Caco-2 (cell line): Measurements from ENCODE around the gene CCDC191. TPM values are rescaled to one million over a fixed set of nuclear protein-coding genes. Genes with fewer than 3 reads are reported as not detected.

Experiments used
- BruUV-seq: library from RNA; stranded (reverse); fragments of 400-500 nt; replicated peaks from 2 replicates; lab custom pipeline; 2021; lab: Mats Ljungman, UMichigan
- CTCF ChIA-PET: fragments of 300-600 bp; sonication (Branson Sonifier 250); formaldehyde crosslinking; loops from one replicate; lab custom pipeline; 2022; ENCODE audit warnings: antibody characterized with exemption; lab: Charles Lee
- POLR2A ChIA-PET: fragments of 300-600 bp; sonication (Branson Sonifier 250); formaldehyde crosslinking; loops from one replicate; lab custom pipeline; 2022; ENCODE audit warnings: antibody characterized with exemption; lab: Charles Lee
- DNase-seq, 2 experiments: peaks; one replicate each; pipeline versions ENCODE4 v3.0.0 to v3.0.0-alpha.2; 2020 to 2022
- H3K27me3 ChIP-seq: replicated peaks from 2 replicates; pipeline ENCODE4 v1.6.0; 2011; ENCODE audit warnings: low read length; ENCODE audit not compliant: control insufficient read depth, insufficient read depth
- H3K36me3 ChIP-seq: 2 replicates; pipeline ENCODE4 v1.5.1; 2011; ENCODE audit warnings: low read length; ENCODE audit not compliant: control insufficient read depth, insufficient read depth
- H3K4me1 ChIP-seq: fragments of 250-450 bp; sonication (Bioruptor Pico); 2 replicates; pipeline ENCODE4 v1.5.1; 2020; ENCODE audit warnings: mild to moderate bottlenecking
- H3K4me3 ChIP-seq: 2 replicates; pipeline ENCODE4 v1.5.1; 2011; ENCODE audit warnings: low read depth, mild to moderate bottlenecking, control low read depth, low read length
- H3K9me3 ChIP-seq: fragments of 250-450 bp; sonication (Bioruptor Pico); 2 replicates; pipeline ENCODE4 v1.5.1; 2020; ENCODE audit warnings: mild to moderate bottlenecking, moderate library complexity
- H3K27ac Mint-ChIP-seq: one replicate; pipeline ENCODE4 v1.8.0; 2022; ENCODE audit warnings: mixed read lengths; ENCODE audit not compliant: unreplicated experiment
- H3K27me3 Mint-ChIP-seq: one replicate; pipeline ENCODE4 v1.8.0; 2022; ENCODE audit warnings: mixed read lengths; ENCODE audit not compliant: insufficient read depth, unreplicated experiment
- H3K36me3 Mint-ChIP-seq: one replicate; pipeline ENCODE4 v1.8.0; 2022; ENCODE audit warnings: mild to moderate bottlenecking, mixed read lengths; ENCODE audit not compliant: insufficient read depth, unreplicated experiment
- H3K4me1 Mint-ChIP-seq: one replicate; pipeline ENCODE4 v1.8.0; 2022; ENCODE audit warnings: low read depth, mixed read lengths; ENCODE audit not compliant: unreplicated experiment
- H3K4me3 Mint-ChIP-seq: one replicate; pipeline ENCODE4 v1.8.0; 2022; ENCODE audit warnings: mild to moderate bottlenecking, moderate library complexity, mixed read lengths; ENCODE audit not compliant: unreplicated experiment
- H3K9me3 Mint-ChIP-seq: one replicate; pipeline ENCODE4 v1.8.0; 2022; ENCODE audit warnings: mixed read lengths; ENCODE audit not compliant: unreplicated experiment
- intact Hi-C: fragments of 100-400 bp; cut with micrococcal nuclease; formaldehyde crosslinking; loops from one replicate; pipeline ENCODE4 v1.10.0; 2022; ENCODE audit not compliant: unreplicated experiment
- total RNA-seq: library from RNA; stranded (reverse); gene quantifications from 2 replicates; pipeline ENCODE4 v1.2.3, GENCODE V29; 2022
- TF ChIP-seq, protein P1 (sequence below), 2 experiments: fragments of 200-600 bp in 1 of 2; IDR thresholded peaks; 1 replicate in 1 of 2; 2 replicates in 1 of 2; pipeline versions ENCODE4 v1.5.1 to v1.8.0; 2011 to 2022; ENCODE audit warnings: antibody characterized with exemption in 1 of 2, control low read depth in 1 of 2, inconsistent platforms in 1 of 2, low read depth in 1 of 2, low read length in 1 of 2, mild to moderate bottlenecking in 1 of 2, moderate library complexity in 1 of 2; ENCODE audit not compliant: insufficient read depth in 1 of 2, severe bottlenecking in 1 of 2, unreplicated experiment in 1 of 2

CCDC191 gene
- total RNA-seq, 1 experiment from 2014 or later = 2.2 TPM

- H3K9me3 ChIP-seq = no peaks in the 10 kb centered on the region
- no peaks in the 10 kb centered on the region for H3K4me1 ChIP-seq
- H3K4me3 ChIP-seq = no peak overlapping the region
- Mint-ChIP-seq H3K27me3 (peaks cover 2% of the 10 kb centered on the region), H3K27ac (no peak overlapping the region), H3K4me3 (no peak overlapping the region), H3K9me3 (no peaks in the 10 kb centered on the region), H3K36me3 (peaks cover 16% of the 10 kb centered on the region), H3K4me1 (no peaks in the 10 kb centered on the region)
- TF ChIP-seq, protein P1, sequence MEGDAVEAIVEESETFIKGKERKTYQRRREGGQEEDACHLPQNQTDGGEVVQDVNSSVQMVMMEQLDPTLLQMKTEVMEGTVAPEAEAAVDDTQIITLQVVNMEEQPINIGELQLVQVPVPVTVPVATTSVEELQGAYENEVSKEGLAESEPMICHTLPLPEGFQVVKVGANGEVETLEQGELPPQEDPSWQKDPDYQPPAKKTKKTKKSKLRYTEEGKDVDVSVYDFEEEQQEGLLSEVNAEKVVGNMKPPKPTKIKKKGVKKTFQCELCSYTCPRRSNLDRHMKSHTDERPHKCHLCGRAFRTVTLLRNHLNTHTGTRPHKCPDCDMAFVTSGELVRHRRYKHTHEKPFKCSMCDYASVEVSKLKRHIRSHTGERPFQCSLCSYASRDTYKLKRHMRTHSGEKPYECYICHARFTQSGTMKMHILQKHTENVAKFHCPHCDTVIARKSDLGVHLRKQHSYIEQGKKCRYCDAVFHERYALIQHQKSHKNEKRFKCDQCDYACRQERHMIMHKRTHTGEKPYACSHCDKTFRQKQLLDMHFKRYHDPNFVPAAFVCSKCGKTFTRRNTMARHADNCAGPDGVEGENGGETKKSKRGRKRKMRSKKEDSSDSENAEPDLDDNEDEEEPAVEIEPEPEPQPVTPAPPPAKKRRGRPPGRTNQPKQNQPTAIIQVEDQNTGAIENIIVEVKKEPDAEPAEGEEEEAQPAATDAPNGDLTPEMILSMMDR (IDR thresholded peaks at IDR 0.05; ENCODE audit: insufficient read depth in 1 of 2, low read depth in 1 of 2, low read length in 1 of 2, severe bottlenecking in 1 of 2, unreplicated experiment in 1 of 2) = no peak
- BruUV-seq = no TSS peak
- no peaks in the 10 kb centered on the region for H3K27me3 ChIP-seq
- POLR2A ChIA-PET = no interaction called here
- H3K36me3 ChIP-seq = peaks cover 2% of the 10 kb centered on the region; the same call in 1 of the 2 replicates
- no peak for DNase-seq
- CTCF ChIA-PET = no interaction called here
- intact Hi-C loops = no loop called here
Observed at GRCh38 chr3:114089675-114090074, 33.3 kb upstream of the CCDC191 start.

GRCh38 chr3:114086356-114086755 is 30.0 kb upstream of the CCDC191 start:
- Histone ChIP-seq H3K27me3 (no peaks in the 10 kb centered on the region), H3K4me3 (no peak overlapping the region), H3K36me3 (peaks cover 2% of the 10 kb centered on the region; the same call in 1 of the 2 replicates), H3K9me3 (no peaks in the 10 kb centered on the region), H3K4me1 (no peaks in the 10 kb centered on the region)
- BruUV-seq = no TSS peak
- intact Hi-C loops = no loop called here
- Mint-ChIP-seq H3K27ac (no peak overlapping the region), H3K4me3 (no peak overlapping the region), H3K4me1 (no peaks in the 10 kb centered on the region), H3K36me3 (peaks cover 30% of the 10 kb centered on the region), H3K9me3 (no peaks in the 10 kb centered on the region), H3K27me3 (no peaks in the 10 kb centered on the region)
- ChIA-PET CTCF (no interaction called here), POLR2A (no interaction called here)
- TF ChIP-seq, protein P1 (IDR thresholded peaks at IDR 0.05; ENCODE audit: insufficient read depth in 1 of 2, low read depth in 1 of 2, low read length in 1 of 2, severe bottlenecking in 1 of 2, unreplicated experiment in 1 of 2) = no peak
- no peak for DNase-seq

DNA sequence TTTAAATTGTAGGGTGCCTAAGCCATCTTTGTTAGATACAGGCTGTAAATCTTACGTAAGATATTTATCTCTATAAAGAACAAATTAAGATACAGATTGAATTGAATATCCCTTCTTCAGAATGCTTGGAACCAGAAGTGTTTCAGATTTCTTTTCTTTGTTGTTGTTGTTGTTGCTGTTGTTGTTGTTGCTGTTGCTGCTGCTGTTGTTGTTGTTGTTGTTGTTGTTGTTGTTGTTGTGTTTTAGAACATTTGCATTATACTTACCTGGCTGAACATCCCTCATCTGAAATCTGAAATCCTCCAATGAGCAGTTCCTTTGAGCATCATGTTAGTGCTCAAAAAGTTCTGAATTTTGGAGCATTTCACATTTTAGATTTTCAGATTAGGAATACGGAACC is 26.8 kb upstream of the CCDC191 start:
- H3K4me3 Mint-ChIP-seq = no peak overlapping the region
- no peaks in the 10 kb centered on the region for H3K27me3 Mint-ChIP-seq

More for the DNA sequence above, 26.8 kb upstream of the CCDC191 start:
- DNase-seq = no peak
- no peaks in the 10 kb centered on the region for H3K9me3 Mint-ChIP-seq
- Histone ChIP-seq H3K4me1 (no peaks in the 10 kb centered on the region), H3K9me3 (no peaks in the 10 kb centered on the region), H3K4me3 (no peak overlapping the region), H3K27me3 (no peaks in the 10 kb centered on the region), H3K36me3 (peaks cover 2% of the 10 kb centered on the region; the same call in 1 of the 2 replicates)
- intact Hi-C loops = no loop called here
- no TSS peak for BruUV-seq
- H3K27ac Mint-ChIP-seq = no peak overlapping the region
- ChIA-PET POLR2A (no interaction called here), CTCF (no interaction called here)
- peaks cover 54% of the 10 kb centered on the region for H3K36me3 Mint-ChIP-seq
- TF ChIP-seq, protein P1 (IDR thresholded peaks at IDR 0.05; ENCODE audit: insufficient read depth in 1 of 2, low read depth in 1 of 2, low read length in 1 of 2, severe bottlenecking in 1 of 2, unreplicated experiment in 1 of 2) = no peak
- no peaks in the 10 kb centered on the region for H3K4me1 Mint-ChIP-seq
